LNCaP clone FGC (cell line): Measurements from ENCODE around the gene SRRM2.

Experiments
- DNase-seq: peaks from one replicate; pipeline ENCODE4 v3.0.0-alpha.2; 2011; ENCODE audit warnings: low read depth
- H3K4me3 ChIP-seq: 2 replicates; pipeline ENCODE4 v1.5.1; 2011; ENCODE audit warnings: mild to moderate bottlenecking, low read depth, low read length, control low read depth
- CTCF ChIP-seq: IDR thresholded peaks from 2 replicates; pipeline ENCODE4 v1.5.1; 2012; ENCODE audit warnings: mild to moderate bottlenecking; ENCODE audit not compliant: control insufficient read depth, insufficient read depth; ENCODE audit errors: extremely low read depth

Gene SRRM2

GRCh38 chr16:2761886-2762583, 9.6 kb downstream of the SRRM2 start:
- no peak for TF ChIP-seq CTCF
- no peak for DNase-seq
- no peak overlapping the region for H3K4me3 ChIP-seq

GRCh38 chr16:2762711-2763110, 10.3 kb downstream of the SRRM2 start:
- TF ChIP-seq CTCF, result no peak
- no peak overlapping the region for H3K4me3 ChIP-seq
- DNase-seq, result no peak

- no peak overlapping the region for H3K4me3 ChIP-seq
- no peak for TF ChIP-seq CTCF
- no peak for DNase-seq
These were observed 10.7 kb downstream of the SRRM2 start for GRCh38 chr16:2763173-2763572.

GRCh38 chr16:2764718-2765117, 12.3 kb downstream of the SRRM2 start:
- no peak overlapping the region for H3K4me3 ChIP-seq
- no peak for DNase-seq
- TF ChIP-seq CTCF, result no peak

- no peak for TF ChIP-seq CTCF
- DNase-seq, result no peak
- H3K4me3 ChIP-seq, result no peak overlapping the region
These were observed 13.3 kb downstream of the SRRM2 start for GRCh38 chr16:2765462-2766404.

- no peak for TF ChIP-seq CTCF
These were observed 14.1 kb downstream of the SRRM2 start for GRCh38 chr16:2766430-2767139.

More at GRCh38 chr16:2766430-2767139, 14.1 kb downstream of the SRRM2 start:
- DNase-seq, result no peak
- H3K4me3 ChIP-seq, result no peak overlapping the region
